BE2C (cell line): ENCODE data around the gene CCDC9B.

Experiments
- DNase-seq: peaks from one replicate; pipeline ENCODE4 v3.0.0-alpha.2; 2020
- H3K27me3 ChIP-seq: fragments of 250-450 bp; sonication (Bioruptor Pico); 2 replicates; pipeline ENCODE4 v1.5.1; 2020; ENCODE audit warnings: mild to moderate bottlenecking
- H3K36me3 ChIP-seq: fragments of 250-450 bp; sonication (Bioruptor Pico); 2 replicates; pipeline ENCODE4 v1.5.1; 2020; ENCODE audit warnings: mild to moderate bottlenecking
- H3K4me1 ChIP-seq: fragments of 250-450 bp; sonication (Bioruptor Pico); 2 replicates; pipeline ENCODE4 v1.5.1; 2020
- H3K4me3 ChIP-seq: 2 replicates; pipeline ENCODE4 v1.5.1; 2011; ENCODE audit warnings: low read depth, low read length
- H3K9me3 ChIP-seq: fragments of 250-450 bp; sonication (Bioruptor Pico); 2 replicates; pipeline ENCODE4 v1.5.1; 2020
- CTCF ChIP-seq: IDR thresholded peaks from 2 replicates; pipeline ENCODE4 v1.5.1; 2012; ENCODE audit warnings: mild to moderate bottlenecking, low read depth, low read length

Gene CCDC9B

DNA sequence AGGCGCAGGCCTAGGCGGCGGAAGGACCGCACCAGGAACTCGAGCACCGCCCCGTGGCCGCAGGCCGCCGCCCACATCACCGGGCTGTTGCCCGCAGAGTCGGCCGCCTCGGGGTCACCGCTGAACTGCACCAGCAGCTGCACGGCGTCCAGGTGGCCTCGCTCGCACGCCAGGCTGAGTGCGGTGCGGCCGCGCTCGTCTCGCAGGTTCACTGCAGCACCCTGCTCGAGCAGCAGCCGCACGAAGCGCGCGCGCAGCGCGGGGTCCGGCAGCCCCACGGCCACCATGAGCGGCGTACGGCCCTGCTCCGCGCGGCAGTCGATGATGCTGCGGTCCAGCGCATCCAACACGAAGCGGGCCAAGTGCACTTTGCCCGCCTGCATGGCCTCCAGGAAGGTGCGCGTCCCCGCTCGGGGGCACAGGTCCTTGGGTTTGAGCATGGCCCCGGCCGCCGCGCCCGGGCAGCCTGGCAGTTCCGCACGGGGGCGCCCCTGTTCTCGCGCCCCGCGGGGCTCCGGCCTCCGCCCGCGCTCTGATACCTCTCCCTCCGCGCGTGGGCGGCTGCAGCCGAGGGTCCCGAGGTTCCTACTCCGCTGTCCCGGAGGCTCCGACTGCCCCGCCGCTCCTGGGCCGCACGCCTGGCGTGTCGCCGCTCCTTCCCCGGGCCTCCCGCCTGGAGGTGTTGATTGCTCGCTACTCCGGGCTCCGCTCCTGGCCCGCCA lies 58.4 kb downstream of the CCDC9B start:
- peak; percentile 62 for DNase-seq
- H3K27me3 ChIP-seq, result peaks cover 21% of the 10 kb centered on the region

DNA sequence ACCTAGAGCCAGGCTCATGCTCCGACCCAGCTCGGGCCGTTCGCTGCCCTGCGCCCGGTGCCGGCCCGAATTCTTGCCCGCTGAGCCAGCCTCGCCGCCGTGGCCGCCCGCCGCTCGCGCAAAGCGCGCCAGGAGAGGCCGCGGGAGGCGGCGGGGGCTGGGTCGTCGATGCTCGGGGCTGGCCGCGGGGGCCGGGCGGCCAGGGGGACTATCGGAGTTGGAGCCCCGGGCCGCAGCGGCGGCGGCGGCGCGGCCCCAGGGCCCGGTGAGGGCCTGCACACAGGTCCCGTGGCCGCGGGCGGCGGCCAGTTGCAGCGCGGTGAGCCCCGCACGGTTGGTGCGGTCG lies 59.0 kb downstream of the CCDC9B start:
- Histone ChIP-seq H3K27me3 (peaks cover 21% of the 10 kb centered on the region), H3K4me1 (peaks cover 7% of the 10 kb centered on the region), H3K36me3 (no peaks in the 10 kb centered on the region), H3K9me3 (no peaks in the 10 kb centered on the region), H3K4me3 (peak overlapping the region; percentile 58)
- no peak for DNase-seq
- TF ChIP-seq CTCF, result no peak

More for the DNA sequence above, 58.4 kb downstream of the CCDC9B start:
- Histone ChIP-seq H3K4me1 (peaks cover 2% of the 10 kb centered on the region), H3K9me3 (no peaks in the 10 kb centered on the region), H3K36me3 (no peaks in the 10 kb centered on the region), H3K4me3 (peak overlapping the region; percentile 58)
- TF ChIP-seq CTCF, result peak; percentile 37
